Fibroblast of lung (primary cell): ENCODE measurements around the gene SCAF1.

Experiments
- CTCF ChIP-seq, 2 donors: IDR thresholded peaks in 1 of 2; conservative IDR thresholded peaks in 1 of 2; 1 replicate in 1 of 2; 2 replicates in 1 of 2; pipeline ENCODE4 v1.5.1; 2011 to 2012; ENCODE audit warnings: low read length in 2 of 2, control low read depth in 1 of 2, inconsistent platforms in 1 of 2, low read depth in 1 of 2, mild to moderate bottlenecking in 1 of 2
- EZH2 ChIP-seq: IDR thresholded peaks from 2 replicates; pipeline ENCODE4 v1.5.1; 2012; ENCODE audit warnings: low read length, control low read depth, mild to moderate bottlenecking; ENCODE audit errors: missing control alignments

GRCh38 chr19:49632576-49632975 is 9.4 kb upstream of the SCAF1 start:
- TF ChIP-seq CTCF (conservative IDR thresholded peaks at IDR 0.05 in 1 of 2, IDR thresholded peaks at IDR 0.05 in 1 of 2; ENCODE audit: low read depth in 1 of 2, low read length in 2 of 2) (no peak), EZH2 (no peak)
